ENCODE data around the gene PXDN.
"Not testable (repeated sequence)": the region's sequence is repeated elsewhere in the genome, so short reads cannot be mapped to it uniquely, and the experiment has no call there.

The PXDN gene

DNA sequence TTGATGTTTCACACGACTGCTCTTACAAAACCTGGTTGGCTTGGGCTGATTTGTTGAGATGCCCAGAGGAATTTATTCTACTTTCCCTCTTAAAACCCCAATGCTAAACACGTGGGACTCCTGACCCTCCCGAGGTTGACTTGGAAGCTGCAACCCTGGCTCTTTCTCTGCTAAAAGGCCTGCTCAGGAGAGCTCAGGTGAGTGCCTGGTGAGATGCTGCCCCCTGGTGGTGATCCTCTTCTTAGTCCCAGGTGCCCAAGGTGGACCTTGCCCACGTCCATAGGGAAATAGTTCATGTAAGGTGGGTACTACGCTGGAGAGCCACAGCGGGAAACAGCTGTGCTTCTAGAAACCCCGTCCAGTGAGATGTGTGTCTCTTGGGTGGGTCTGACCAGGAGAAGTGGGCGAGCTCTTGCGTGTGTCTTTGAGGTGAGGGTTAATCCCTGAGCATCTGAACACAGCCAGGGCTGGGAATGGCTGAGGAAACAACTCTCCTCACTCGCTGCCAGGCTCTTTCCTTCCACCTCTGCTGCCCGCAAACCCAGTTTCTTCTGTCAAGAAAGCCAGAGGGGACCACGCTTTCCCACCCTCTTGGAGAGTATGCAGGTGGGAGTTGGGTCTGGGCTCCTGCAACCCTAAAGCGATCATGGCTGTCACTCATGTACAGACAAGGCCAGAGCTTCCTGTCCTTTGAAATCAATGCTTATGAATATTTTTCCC is 25.5 kb upstream of the PXDN start:
- Mint-ChIP-seq H3K36me3 (ENCODE audit: low read depth) (no peaks in the 10 kb centered on the region), H3K4me3 (no peak overlapping the region), H3K9me3 (no peaks in the 10 kb centered on the region), H3K27ac (no peak overlapping the region), H3K4me1 (ENCODE audit: low read depth) (no peaks in the 10 kb centered on the region), H3K27me3 (ENCODE audit: low read depth) (no peaks in the 10 kb centered on the region)

DNA sequence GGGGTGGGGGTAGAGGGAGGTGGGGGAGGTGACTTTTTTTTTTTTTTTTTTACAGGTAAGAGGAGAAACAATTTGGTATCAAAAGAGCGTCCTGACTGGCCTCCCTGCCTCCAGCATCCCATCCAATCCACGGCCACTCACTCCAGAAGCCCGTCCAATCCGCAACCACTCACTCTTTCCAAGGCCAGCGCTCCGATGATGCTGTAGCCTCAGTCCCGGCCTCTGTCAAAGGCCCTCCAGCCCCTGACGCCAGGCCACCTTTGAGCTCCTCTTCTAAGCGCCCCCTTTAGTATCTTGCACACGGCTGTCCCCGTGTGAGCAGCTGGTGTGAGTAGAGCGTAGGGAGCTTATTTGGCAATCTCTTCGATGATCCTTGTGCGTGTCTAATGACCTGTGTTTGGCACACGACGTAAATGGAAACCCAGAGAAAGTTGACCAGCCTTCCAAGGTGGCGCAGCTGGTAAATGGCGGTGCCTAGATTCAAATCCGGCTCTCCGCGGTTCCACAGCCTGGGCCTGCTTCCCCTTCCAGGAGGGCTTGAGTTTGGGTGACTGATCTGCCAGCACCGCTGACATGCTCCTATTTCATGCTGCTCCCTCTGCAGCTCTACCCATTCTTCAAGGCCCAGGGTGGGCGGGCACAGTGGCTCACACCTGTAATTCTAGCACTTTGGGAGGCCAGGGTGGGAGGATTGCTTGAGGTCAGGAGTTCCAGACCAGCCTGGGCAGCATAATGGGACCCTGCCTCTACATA is 23.8 kb upstream of the PXDN start:
- Mint-ChIP-seq H3K4me3 (no peak overlapping the region), H3K27ac (no peak overlapping the region), H3K4me1 (ENCODE audit: low read depth) (no peaks in the 10 kb centered on the region), H3K36me3 (ENCODE audit: low read depth) (no peaks in the 10 kb centered on the region), H3K27me3 (ENCODE audit: low read depth) (peaks cover under 1% of the 10 kb centered on the region), H3K9me3 (no peaks in the 10 kb centered on the region)

DNA sequence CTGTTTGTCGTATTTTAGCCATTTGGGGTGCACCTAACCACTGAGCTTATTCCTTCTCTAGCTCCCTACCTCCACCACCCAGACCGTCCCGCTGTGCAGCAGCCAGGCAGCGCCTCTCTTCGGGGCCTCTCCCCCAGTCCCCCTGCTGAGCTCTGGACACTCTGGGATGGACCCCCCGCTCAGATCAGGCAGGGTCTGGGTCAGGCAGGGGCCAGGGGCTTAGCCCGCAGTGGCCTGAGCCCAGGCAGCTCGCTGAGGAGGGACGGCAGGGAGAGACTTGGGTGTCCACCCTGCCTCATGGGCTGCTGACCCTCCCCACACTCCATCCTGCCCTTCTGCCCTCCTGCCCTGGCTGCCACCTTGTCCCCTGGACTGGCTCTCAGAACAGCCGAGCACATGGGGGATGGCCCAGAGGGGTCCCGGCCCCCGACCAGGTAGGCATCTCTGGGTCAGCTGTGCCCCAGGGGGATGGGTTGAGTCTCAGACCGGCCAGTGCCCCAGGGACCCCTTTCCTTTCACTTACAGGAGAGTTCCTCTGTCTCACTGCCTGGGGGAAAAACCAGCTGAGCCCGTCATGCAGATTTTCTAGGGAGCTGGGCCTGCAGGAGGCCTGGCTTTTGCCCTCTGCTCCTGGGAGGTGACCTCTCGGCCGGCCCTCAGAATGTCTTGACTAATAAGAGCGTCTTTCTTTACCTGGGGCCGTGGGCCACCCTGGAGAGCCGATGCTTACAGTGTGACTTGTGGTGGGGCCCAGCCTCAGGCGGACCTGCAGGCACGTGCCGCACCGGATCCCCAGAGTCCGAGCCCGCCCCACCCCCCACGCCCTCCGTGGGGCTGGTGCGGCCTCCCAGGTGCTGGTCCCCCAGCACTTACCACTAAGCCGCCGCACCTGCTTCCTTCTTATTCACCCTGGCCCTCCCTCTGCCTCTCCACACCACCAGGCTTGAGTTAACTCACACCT is 22.8 kb upstream of the PXDN start:
- Mint-ChIP-seq H3K4me1 (ENCODE audit: low read depth) (no peaks in the 10 kb centered on the region), H3K36me3 (ENCODE audit: low read depth) (no peaks in the 10 kb centered on the region), H3K4me3 (no peak overlapping the region), H3K27me3 (ENCODE audit: low read depth) (peaks cover 7% of the 10 kb centered on the region), H3K9me3 (no peaks in the 10 kb centered on the region), H3K27ac (no peak overlapping the region)

DNA sequence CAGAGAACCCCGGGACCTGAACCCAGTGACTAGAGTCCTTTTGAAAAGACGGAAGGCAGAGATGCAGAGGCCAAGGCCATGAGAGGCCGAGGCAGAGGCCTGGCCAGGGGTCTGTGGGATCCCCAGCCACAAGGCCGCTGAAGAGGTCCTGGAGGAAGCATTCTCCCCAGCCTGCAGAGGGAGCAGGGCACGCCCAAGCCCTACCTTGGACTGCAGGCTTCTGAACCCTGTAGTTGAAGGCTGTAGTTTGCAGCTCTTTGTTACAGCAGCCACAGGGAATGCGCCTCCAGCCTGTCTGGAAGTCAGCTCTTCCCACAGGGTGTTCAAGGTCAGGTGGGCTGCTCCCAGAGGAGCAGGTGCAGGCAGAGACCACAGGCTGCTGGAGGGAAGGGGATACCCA is 22.1 kb upstream of the PXDN start:
- Mint-ChIP-seq H3K36me3 (ENCODE audit: low read depth) (no peaks in the 10 kb centered on the region), H3K4me1 (ENCODE audit: low read depth) (no peaks in the 10 kb centered on the region), H3K9me3 (no peaks in the 10 kb centered on the region), H3K27ac (no peak overlapping the region), H3K27me3 (ENCODE audit: low read depth) (peaks cover 7% of the 10 kb centered on the region), H3K4me3 (no peak overlapping the region)

DNA sequence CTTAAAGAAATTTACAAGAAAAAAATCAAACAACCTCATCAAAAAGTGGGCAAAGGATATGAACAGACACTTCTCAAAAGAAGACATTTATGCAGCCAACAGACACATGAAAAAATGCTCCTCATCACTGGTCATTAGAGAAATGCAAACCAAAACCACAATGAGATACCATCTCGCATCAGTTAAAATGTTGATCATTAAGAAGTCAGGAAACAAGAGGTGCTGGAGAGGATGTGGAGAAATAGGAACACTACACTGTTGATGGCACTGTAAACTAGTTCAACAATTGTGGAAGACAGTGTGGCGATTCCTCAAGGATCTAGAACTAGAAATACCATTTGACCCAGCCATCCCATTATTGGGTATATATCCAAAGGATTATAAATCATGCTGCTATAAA is 20.9 kb upstream of the PXDN start:
- not testable (repeated sequence) for H3K36me3 Mint-ChIP-seq (ENCODE audit: low read depth); H3K4me1 Mint-ChIP-seq (ENCODE audit: low read depth); H3K27me3 Mint-ChIP-seq (ENCODE audit: low read depth); H3K9me3 Mint-ChIP-seq; H3K4me3 Mint-ChIP-seq; H3K27ac Mint-ChIP-seq

DNA sequence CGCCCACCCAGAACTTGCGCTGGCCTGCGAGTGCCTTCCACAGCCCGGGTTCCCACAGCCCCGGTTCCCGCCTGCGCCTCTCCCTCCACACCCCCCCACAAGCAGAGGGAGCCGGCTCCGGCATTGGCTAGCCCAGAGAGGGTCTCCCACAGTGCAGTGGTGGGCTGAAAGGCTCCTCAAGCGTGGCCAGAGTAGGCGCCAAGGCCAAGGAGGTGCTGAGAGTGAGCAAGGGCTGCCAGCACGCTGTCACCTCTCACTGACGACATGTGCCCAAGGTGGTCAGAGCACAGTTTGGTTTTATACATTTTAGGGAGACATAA is 15.3 kb upstream of the PXDN start:
- H3K27ac Mint-ChIP-seq, result no peak overlapping the region
- no peak overlapping the region for H3K4me3 Mint-ChIP-seq
- H3K9me3 Mint-ChIP-seq, result peaks cover 7% of the 10 kb centered on the region
- H3K36me3 Mint-ChIP-seq (ENCODE audit: low read depth), result no peaks in the 10 kb centered on the region
- peaks cover 7% of the 10 kb centered on the region for H3K27me3 Mint-ChIP-seq (ENCODE audit: low read depth)
- H3K4me1 Mint-ChIP-seq (ENCODE audit: low read depth), result no peaks in the 10 kb centered on the region

DNA sequence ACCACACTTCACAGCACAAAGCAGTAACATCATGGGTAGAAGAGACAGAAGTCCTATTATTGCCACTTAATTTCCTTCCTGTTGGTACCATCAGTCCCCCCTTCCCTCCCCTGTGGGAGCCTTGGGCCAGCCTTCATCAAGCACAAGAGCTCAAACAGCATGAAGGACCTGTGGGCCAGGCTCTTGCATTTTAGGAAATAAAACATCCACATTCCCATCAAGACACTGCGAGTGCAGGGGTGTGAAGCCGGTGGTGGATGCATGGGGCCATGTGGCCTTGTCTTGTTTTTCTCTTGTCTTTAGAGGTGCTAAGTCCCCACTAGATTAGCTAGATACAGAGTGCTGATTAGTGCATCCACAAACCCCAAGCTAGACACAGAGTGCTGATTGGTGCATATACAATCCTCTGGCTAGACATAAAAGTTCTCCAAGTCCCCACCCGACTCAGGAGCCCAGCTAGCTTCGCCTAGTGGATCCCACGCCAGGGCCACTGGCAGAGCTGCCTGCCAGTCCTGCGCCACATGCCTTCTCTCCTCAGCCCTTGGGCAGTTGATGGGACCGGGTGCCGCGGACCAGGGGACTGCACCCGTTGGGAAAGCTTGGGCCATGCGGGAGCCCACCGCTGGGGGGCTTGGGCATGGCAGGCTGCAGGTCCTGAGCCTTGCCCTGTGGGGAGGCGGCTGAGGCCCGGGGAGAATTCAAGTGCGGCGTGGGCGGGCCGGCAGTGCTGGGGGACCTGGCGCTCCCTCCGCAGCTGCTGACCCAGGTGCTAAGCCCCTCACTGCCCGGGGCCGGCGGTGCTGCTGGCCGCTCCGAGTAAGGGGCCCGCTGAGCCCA is 14.7 kb upstream of the PXDN start:
- H3K4me1 Mint-ChIP-seq (ENCODE audit: low read depth), result no peaks in the 10 kb centered on the region

DNA sequence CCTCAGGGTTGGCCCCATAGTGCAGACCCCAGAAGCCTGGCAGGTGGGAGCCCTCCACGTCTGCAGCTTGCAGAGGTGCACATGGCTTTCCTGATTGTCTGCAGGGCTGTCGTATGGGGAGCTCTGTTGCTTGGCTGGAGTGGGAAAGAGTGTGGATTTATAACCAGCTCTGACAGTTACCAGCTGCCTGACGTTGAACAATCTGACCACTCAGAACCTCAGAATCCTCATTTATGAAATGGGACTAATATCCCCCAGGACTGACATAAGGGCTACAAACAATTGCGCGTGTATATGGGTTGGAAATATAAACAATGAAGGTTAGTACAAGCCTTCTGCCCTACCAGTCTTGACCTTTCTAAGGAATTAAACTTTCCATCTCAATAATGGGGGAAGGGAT is 13.9 kb upstream of the PXDN start:
- no peaks in the 10 kb centered on the region for H3K36me3 Mint-ChIP-seq (ENCODE audit: low read depth)
- H3K9me3 Mint-ChIP-seq, result peaks cover 7% of the 10 kb centered on the region
- peaks cover 7% of the 10 kb centered on the region for H3K27me3 Mint-ChIP-seq (ENCODE audit: low read depth)
- no peak overlapping the region for H3K4me3 Mint-ChIP-seq
- no peak overlapping the region for H3K27ac Mint-ChIP-seq
- no peaks in the 10 kb centered on the region for H3K4me1 Mint-ChIP-seq (ENCODE audit: low read depth)

More for the DNA sequence above, 14.7 kb upstream of the PXDN start:
- Mint-ChIP-seq H3K36me3 (ENCODE audit: low read depth) (no peaks in the 10 kb centered on the region), H3K27ac (no peak overlapping the region), H3K4me3 (no peak overlapping the region), H3K9me3 (peaks cover 7% of the 10 kb centered on the region), H3K27me3 (ENCODE audit: low read depth) (peaks cover 7% of the 10 kb centered on the region)

DNA sequence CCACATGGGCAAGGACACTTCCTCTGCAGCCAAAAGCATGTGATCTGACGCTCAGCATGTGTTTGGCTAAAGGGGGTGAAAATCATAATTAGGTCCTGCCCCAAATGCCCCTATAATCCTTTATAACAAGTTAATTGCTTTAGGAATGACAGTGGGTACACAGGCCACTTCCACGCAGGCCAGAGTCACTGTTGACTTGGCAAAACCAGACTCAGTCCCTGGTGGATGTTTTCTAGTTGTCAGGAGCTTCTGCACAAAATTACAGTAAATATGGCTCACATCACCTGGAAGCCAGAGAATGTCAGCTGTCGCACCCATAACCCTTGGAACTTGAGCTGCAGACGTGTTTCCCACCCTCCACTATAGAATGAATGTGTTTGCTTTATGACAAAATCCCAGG is 13.3 kb upstream of the PXDN start:
- no peak overlapping the region for H3K27ac Mint-ChIP-seq
- H3K4me3 Mint-ChIP-seq, result no peak overlapping the region
- H3K36me3 Mint-ChIP-seq (ENCODE audit: low read depth), result no peaks in the 10 kb centered on the region
- no peaks in the 10 kb centered on the region for H3K4me1 Mint-ChIP-seq (ENCODE audit: low read depth)
- H3K9me3 Mint-ChIP-seq, result peaks cover 7% of the 10 kb centered on the region
- H3K27me3 Mint-ChIP-seq (ENCODE audit: low read depth), result peaks cover 1% of the 10 kb centered on the region

DNA sequence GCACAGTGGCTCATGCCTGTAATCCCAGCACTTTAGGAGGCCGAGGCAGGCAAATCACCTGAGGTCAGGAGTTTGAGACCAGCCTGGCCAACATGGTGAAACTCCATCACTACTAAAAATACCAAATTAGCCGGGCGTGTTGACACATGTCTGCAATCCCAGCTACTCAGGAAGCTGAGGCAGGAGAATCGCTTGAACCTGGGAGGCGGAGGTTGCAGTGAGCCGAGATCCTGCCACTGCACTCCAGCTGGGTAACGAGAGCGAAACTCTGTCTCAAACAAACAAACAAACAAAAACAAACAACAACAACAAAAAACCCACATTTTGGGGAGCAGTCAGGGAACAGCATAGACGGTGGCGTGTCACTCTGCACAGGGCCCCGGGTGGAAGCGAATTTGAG is 12.8 kb upstream of the PXDN start:
- H3K4me1 Mint-ChIP-seq (ENCODE audit: low read depth); H3K9me3 Mint-ChIP-seq; H3K27ac Mint-ChIP-seq; H3K27me3 Mint-ChIP-seq (ENCODE audit: low read depth); H3K36me3 Mint-ChIP-seq (ENCODE audit: low read depth); H3K4me3 Mint-ChIP-seq: not testable (repeated sequence)

DNA sequence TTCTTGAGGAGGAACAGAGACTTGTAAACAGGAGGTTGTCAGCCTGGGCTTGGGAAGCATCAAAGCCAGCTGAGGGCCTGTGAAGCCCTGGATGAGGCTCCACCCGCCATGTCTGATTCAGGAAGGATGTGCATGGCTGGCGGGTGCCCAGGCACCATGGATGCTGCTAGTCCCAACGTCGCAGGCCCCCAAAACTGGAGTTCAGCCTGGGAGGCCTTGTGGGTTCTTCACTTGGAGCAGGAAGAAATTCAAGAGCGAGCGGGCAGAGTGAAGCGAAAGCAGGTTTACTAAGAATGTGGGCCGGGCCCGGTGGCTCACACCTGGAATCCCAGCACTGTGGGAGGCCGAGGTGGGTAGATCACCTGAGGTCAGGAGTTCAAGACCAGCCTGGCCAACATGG is 12.1 kb upstream of the PXDN start:
- no peaks in the 10 kb centered on the region for H3K4me1 Mint-ChIP-seq (ENCODE audit: low read depth)
- H3K36me3 Mint-ChIP-seq (ENCODE audit: low read depth), result no peaks in the 10 kb centered on the region
- peaks cover 7% of the 10 kb centered on the region for H3K9me3 Mint-ChIP-seq
- no peak overlapping the region for H3K27ac Mint-ChIP-seq
- H3K27me3 Mint-ChIP-seq (ENCODE audit: low read depth), result no peaks in the 10 kb centered on the region
- no peak overlapping the region for H3K4me3 Mint-ChIP-seq

DNA sequence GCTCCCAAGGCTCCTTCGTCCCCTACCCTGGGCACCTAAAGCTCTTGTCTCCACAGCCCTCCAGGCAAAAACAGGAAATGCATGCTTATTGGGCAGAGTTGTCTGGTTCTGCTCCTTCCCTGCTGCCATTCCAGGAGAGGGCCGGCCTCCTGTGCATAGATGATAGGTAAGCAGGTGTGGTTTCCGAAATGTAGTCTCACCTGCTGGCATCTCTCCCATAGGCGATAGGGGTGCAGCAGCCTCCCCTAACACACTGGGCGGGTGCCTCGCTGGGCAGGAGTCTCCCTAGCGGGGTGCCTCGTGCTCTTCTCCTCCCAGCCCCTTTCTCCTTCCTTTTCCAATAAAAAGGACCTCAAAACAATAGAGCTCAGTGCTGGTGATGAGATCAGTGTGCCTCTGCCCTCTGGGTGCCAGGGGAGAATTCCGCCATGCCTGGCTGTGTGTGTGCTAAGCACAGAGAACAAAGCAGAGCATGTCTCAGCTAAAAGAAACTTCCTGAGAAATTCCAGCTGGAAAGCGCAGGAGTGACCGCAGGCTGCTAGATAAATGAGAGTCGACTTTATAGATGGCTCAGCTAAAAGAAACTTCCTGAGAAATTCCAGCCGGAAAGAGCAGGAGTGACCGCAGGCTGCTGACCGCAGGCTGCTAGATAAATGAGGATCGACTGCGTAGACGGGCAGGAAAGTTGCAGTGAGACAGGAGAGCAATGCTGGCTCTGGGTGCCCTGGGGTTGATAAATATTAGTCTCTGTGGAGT is 11.3 kb upstream of the PXDN start:
- Mint-ChIP-seq H3K4me3 (no peak overlapping the region), H3K27ac (no peak overlapping the region), H3K27me3 (ENCODE audit: low read depth) (no peaks in the 10 kb centered on the region), H3K9me3 (peaks cover 7% of the 10 kb centered on the region), H3K36me3 (ENCODE audit: low read depth) (no peaks in the 10 kb centered on the region), H3K4me1 (ENCODE audit: low read depth) (peaks cover 3% of the 10 kb centered on the region)

DNA sequence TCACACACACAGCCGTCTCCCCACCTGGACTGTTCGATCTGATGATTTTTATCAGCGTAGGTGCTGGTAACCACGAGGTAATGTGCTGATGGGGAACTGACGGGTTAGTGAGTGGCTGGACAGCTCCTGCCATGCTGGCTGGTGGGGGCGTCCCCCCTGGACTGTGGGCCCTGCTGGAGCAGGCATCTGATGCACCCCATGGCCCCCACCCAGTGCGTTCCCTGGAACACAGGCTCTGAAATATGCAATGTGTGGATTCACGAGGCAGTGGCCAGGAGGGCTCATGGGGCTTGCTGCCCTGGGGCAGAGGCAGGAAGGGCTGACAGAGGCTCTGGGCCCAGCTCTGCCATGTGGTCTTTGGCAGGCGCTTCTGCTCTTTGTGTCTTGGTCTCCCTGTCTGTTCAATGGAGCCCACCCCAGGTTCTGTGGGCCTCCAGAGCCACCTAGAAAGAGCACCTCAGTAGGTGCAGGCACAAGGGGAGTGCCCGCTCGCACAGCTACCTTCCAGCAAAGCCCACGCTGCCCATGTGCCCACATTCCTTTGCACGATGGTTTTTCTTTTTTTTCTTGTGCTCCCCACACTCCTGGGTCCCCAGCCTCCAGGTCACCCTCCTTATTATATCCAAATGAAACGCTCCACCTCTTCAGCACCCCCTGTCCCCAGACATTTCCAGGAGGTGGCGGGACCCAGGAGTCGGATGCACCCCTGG is 10.3 kb upstream of the PXDN start:
- H3K4me3 Mint-ChIP-seq, result no peak overlapping the region
- H3K36me3 Mint-ChIP-seq (ENCODE audit: low read depth), result no peaks in the 10 kb centered on the region
- peaks cover 3% of the 10 kb centered on the region for H3K4me1 Mint-ChIP-seq (ENCODE audit: low read depth)
- H3K27me3 Mint-ChIP-seq (ENCODE audit: low read depth), result no peaks in the 10 kb centered on the region
- H3K27ac Mint-ChIP-seq, result no peak overlapping the region
- peaks cover 7% of the 10 kb centered on the region for H3K9me3 Mint-ChIP-seq
